Esophagus mucosa (tissue), 1 donor: ENCODE data around the gene SURF6. TPM values are rescaled to one million over a fixed set of nuclear protein-coding genes. Genes with fewer than 3 reads are reported as not detected.
"Not testable (repeated sequence)": the region's sequence is repeated elsewhere in the genome, so short reads cannot be mapped to it uniquely, and the experiment has no call there.

Experiments
- ATAC-seq: fragments of 200-7000 bp; cut with Tn5 transposase; one replicate; pipeline ENCODE4 v1.9.1; 2020
- total RNA-seq: library from RNA; stranded (reverse); gene quantifications from one replicate; pipeline ENCODE4 v1.2.4, GENCODE V29; 2023
- donor health status: DM: yes; HTN: yes; CAD: no.

The SURF6 gene
- total RNA-seq, 1 donor from 2014 or later, result 9.9 TPM

DNA sequence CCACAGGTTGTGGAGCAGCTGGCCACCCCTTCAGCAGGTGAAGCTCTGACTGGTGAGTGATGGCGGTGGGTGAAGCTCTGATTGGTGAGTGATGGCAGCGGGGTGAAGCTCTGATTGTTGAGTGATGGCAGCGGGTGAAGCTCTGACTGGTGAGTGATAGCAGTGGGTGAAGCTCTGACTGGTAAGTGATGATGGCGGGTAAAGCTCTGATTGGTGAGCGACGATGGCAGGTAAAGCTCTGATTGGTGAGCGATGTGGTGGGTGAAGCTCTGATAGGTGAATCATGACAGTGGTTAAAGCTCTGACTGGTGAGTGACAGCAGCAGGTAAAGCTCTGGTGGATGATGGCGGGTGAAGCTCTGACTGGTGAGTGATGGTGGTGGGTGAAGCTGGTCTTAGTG is 51.6 kb downstream of the SURF6 start:
- no peak for ATAC-seq

DNA sequence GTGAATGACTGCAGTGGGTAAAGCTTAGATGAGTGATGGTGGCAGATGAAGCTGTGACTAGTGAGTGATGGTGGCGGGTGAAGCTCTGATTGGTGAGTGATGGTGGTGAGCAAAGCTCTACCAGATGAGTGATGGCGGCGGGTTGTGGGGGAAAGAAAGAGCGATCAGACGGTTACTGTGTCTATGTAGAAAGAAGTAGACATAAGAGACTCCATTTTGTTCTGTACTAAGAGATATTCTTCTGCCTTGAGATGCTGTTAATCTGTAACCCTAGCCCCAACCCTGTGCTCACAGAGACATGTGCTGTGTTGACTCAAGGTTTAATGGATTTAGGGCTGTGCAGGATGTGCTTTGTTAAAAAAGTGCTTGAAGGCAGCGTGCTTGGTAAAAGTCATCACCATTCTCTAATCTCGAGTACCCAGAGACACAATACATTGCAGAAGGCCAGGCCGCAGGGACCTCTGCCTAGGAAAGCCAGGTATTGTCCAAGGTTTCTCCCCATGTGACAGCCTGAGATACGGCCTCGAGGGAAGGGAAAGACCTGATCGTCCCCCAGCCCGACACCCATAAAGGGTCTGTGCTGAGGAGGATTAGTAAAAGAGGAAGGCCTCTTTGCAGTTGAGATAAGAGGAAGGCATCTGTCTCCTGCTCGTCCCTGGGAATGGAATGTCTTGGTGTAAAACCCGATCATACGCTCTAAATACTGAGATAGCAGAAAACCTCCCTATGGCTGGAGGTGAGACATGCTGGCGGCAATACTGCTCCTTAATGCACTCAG is 52.5 kb downstream of the SURF6 start:
- ATAC-seq, result not testable (repeated sequence)

- ATAC-seq, result peak; percentile 54
These were observed 53.3 kb downstream of the SURF6 start for GRCh38 chr9:133282464-133283238.

- no peak for ATAC-seq
These were observed 55.6 kb downstream of the SURF6 start for GRCh38 chr9:133280392-133280791.

Other genes with a start within 250 kb of the SURF6 start
- gene RALGDS, start 214.9 kb downstream of the SURF6 start, total RNA-seq, result 35.0 TPM
- 2.0 TPM for gene GBGT1, start 172.3 kb downstream of the SURF6 start, total RNA-seq
- gene OBP2B, start 126.9 kb downstream of the SURF6 start, total RNA-seq, result not detected
- 7.3 TPM for gene ABO, start 61.0 kb downstream of the SURF6 start, total RNA-seq
- gene MED22, start 11.9 kb upstream of the SURF6 start, total RNA-seq, result 10.8 TPM
- 2,377 TPM for gene RPL7A, start 12.0 kb upstream of the SURF6 start, total RNA-seq
- gene SURF1, start 20.3 kb upstream of the SURF6 start, total RNA-seq, result 25.4 TPM
- gene SURF2, start 20.4 kb upstream of the SURF6 start, total RNA-seq, result 25.6 TPM
- 87.2 TPM for gene SURF4, start 39.9 kb upstream of the SURF6 start, total RNA-seq
- gene STKLD1, start 40.2 kb upstream of the SURF6 start, total RNA-seq, result 0.40 TPM
- 13.7 TPM for gene REXO4, start 81.8 kb upstream of the SURF6 start, total RNA-seq
- 0.92 TPM for gene ADAMTS13, start 86.2 kb upstream of the SURF6 start, total RNA-seq
- gene CACFD1, start 123.8 kb upstream of the SURF6 start, total RNA-seq, result 7.4 TPM
- gene SLC2A6, start 142.9 kb upstream of the SURF6 start, total RNA-seq, result 0.80 TPM
- not detected for gene MYMK, start 188.8 kb upstream of the SURF6 start, total RNA-seq
- gene ADAMTSL2, start 198.5 kb upstream of the SURF6 start, total RNA-seq, result 0.88 TPM